ENCODE results near the gene ARVCF. TPM values are rescaled to one million over a fixed set of nuclear protein-coding genes. Genes with fewer than 3 reads are reported as not detected.
A peak's percentile ranks its signal among the peaks of the same experiment; 100 is the strongest.

Gene ARVCF
- total and polyA plus RNA-seq, 2 donors (not counting 1 experiment from before 2014, with no cell fraction given), result 2.2 to 6.7 TPM

GRCh38 chr22:19940536-19941364, 75.9 kb downstream of the ARVCF start:
- Histone ChIP-seq H3K27ac (ENCODE audit: low read length in 2 of 2) (peak overlapping the region; percentile 62 to 85), H4K20me1 (ENCODE audit: control insufficient read depth, insufficient read depth, low read length, poor library complexity, severe bottlenecking) (no peaks in the 10 kb centered on the region), H3K27me3 (replicated peaks in 1 of 4; ENCODE audit: control extremely low read depth in 1 of 4, control insufficient read depth in 3 of 4, insufficient read depth in 4 of 4, low read length in 3 of 4) (no peaks in the 10 kb centered on the region), H3K79me2 (ENCODE audit: control insufficient read depth, insufficient read depth, low read length) (peaks cover 43% of the 10 kb centered on the region), H3K4me2 (replicated peaks; ENCODE audit: low read depth, low read length, poor library complexity, severe bottlenecking) (peak overlapping the region; percentile 94), H2AFZ (ENCODE audit: insufficient read depth, low read depth, low read length, poor library complexity, severe bottlenecking) (peak overlapping the region; percentile 91), H3K36me3 (replicated peaks in 1 of 2; ENCODE audit: control extremely low read depth in 1 of 2, control insufficient read depth in 1 of 2, extremely low read depth in 1 of 2, insufficient read depth in 2 of 2, low read length in 1 of 2) (no peaks in the 10 kb centered on the region), H3K9ac (ENCODE audit: low read length) (peak overlapping the region; percentile 99), H3K4me1 (ENCODE audit: control insufficient read depth in 2 of 2, insufficient read depth in 2 of 2, low read length in 2 of 2) (peaks cover 24 to 34% of the 10 kb centered on the region in 2 donors), H3K4me3 (ENCODE audit: control extremely low read depth in 1 of 5, extremely low read depth in 1 of 5, insufficient read depth in 1 of 5, low read depth in 2 of 5, low read length in 4 of 5) (peak overlapping the region; percentile 52 to 99 (median 83)), H3K9me3 (ENCODE audit: control extremely low read depth in 1 of 3, control insufficient read depth in 2 of 3, insufficient read depth in 1 of 3, low read length in 2 of 3) (peaks cover 0 to 7% (median 2%) of the 10 kb centered on the region in 3 donors)
- Mint-ChIP-seq H3K27ac (peak overlapping the region; percentile 91), H3K4me1 (peaks cover 36% of the 10 kb centered on the region), H3K4me3 (peak overlapping the region; percentile 94), H3K27me3 (no peaks in the 10 kb centered on the region), H3K9me3 (ENCODE audit: insufficient read depth) (no peaks in the 10 kb centered on the region)
- 71% methylated on average over 14 of the region's 21 CpGs for WGBS (ENCODE audit: insufficient coverage)
- ATAC-seq (ENCODE audit: low read depth) (no peak), DNase-seq (no peak)
- ChIA-PET CTCF (interaction anchor here (1.0 to 1.3 kb wide), 2 partner anchors 77 to 210 kb away, joined by 3 to 4 read pairs; no protein-coding TSS in a partner anchor), POLR2A (no interaction called here)
- no peak for TF ChIP-seq CTCF (IDR thresholded peaks at IDR 0.05)
- no peak for TF ChIP-seq EZH2 (IDR thresholded peaks at IDR 0.05; ENCODE audit: borderline replicate concordance, insufficient read depth, low read depth, low read length, poor library complexity, severe bottlenecking)
- intact Hi-C loops (cut with micrococcal nuclease), result loop anchor here (5.0 kb wide), 1 partner anchor 48 kb away; no protein-coding TSS in a partner anchor

Measured in B cell (primary cell).